WERI-Rb-1 (cell line): ENCODE data around the gene HOOK2.

Experiments used
- DNase-seq: peaks from one replicate; pipeline ENCODE4 v3.0.0-alpha.2; 2020
- H3K27ac ChIP-seq: fragments of 250-450 bp; sonication (Bioruptor Pico); 2 replicates; pipeline ENCODE4 v1.5.1; 2020; ENCODE audit warnings: mild to moderate bottlenecking, moderate library complexity
- H3K27me3 ChIP-seq: fragments of 250-450 bp; sonication (Bioruptor Pico); 2 replicates; pipeline ENCODE4 v1.5.1; 2021; ENCODE audit warnings: mild to moderate bottlenecking, low read depth, moderate library complexity; ENCODE audit not compliant: insufficient read depth, severe bottlenecking
- H3K36me3 ChIP-seq: fragments of 250-450 bp; sonication (Bioruptor Pico); 2 replicates; pipeline ENCODE4 v1.5.1; 2020; ENCODE audit warnings: mild to moderate bottlenecking, moderate library complexity
- H3K4me3 ChIP-seq: 2 replicates; pipeline ENCODE4 v1.5.1; 2011; ENCODE audit warnings: low read depth, mild to moderate bottlenecking, control low read depth, low read length
- H3K9me3 ChIP-seq: fragments of 250-450 bp; sonication (Bioruptor Pico); 2 replicates; pipeline ENCODE4 v1.5.1; 2021; ENCODE audit warnings: mild to moderate bottlenecking, moderate library complexity; ENCODE audit not compliant: severe bottlenecking
- CTCF ChIP-seq: IDR thresholded peaks from 2 replicates; pipeline ENCODE4 v1.5.1; 2011; ENCODE audit warnings: low read depth, mild to moderate bottlenecking, control low read depth, inconsistent platforms, low read length

Gene HOOK2

GRCh38 chr19:12783849-12784393, 8.6 kb upstream of the HOOK2 start:
- no peak for DNase-seq
- no peak for TF ChIP-seq CTCF
- no peak overlapping the region for H3K4me3 ChIP-seq
- H3K36me3 ChIP-seq = no peaks in the 10 kb centered on the region
- H3K9me3 ChIP-seq = no peaks in the 10 kb centered on the region
- no peaks in the 10 kb centered on the region for H3K27me3 ChIP-seq
- peak overlapping the region; percentile 96 for H3K27ac ChIP-seq

- no peaks in the 10 kb centered on the region for H3K27me3 ChIP-seq
- H3K9me3 ChIP-seq = no peaks in the 10 kb centered on the region
- no peak for DNase-seq
- H3K36me3 ChIP-seq = no peaks in the 10 kb centered on the region
- H3K27ac ChIP-seq = peak overlapping the region; percentile 96
- peak overlapping the region; percentile 56 for H3K4me3 ChIP-seq
- TF ChIP-seq CTCF = no peak
Measured at GRCh38 chr19:12783291-12783848, 8.0 kb upstream of the HOOK2 start.

GRCh38 chr19:12782424-12783290, 7.3 kb upstream of the HOOK2 start:
- Histone ChIP-seq H3K9me3 (no peaks in the 10 kb centered on the region), H3K27me3 (no peaks in the 10 kb centered on the region), H3K27ac (peak overlapping the region; percentile 96), H3K36me3 (no peaks in the 10 kb centered on the region), H3K4me3 (peak overlapping the region; percentile 56)
- peak; percentile 87 for DNase-seq
- peak; percentile 43 for TF ChIP-seq CTCF

GRCh38 chr19:12782174-12782423, 6.7 kb upstream of the HOOK2 start:
- Histone ChIP-seq H3K4me3 (peak overlapping the region; percentile 56), H3K27me3 (no peaks in the 10 kb centered on the region), H3K9me3 (no peaks in the 10 kb centered on the region), H3K36me3 (no peaks in the 10 kb centered on the region), H3K27ac (peak overlapping the region; percentile 96)
- TF ChIP-seq CTCF = no peak
- DNase-seq = no peak

GRCh38 chr19:12779162-12779993, 4.0 kb upstream of the HOOK2 start:
- H3K9me3 ChIP-seq = no peaks in the 10 kb centered on the region
- peak; percentile 50 for DNase-seq
- H3K27ac ChIP-seq = peak overlapping the region; percentile 84
- peaks cover 2% of the 10 kb centered on the region for H3K36me3 ChIP-seq
- TF ChIP-seq CTCF = peak; percentile 34; the same call in 1 of the 2 replicates
- H3K27me3 ChIP-seq = no peaks in the 10 kb centered on the region
- no peak overlapping the region for H3K4me3 ChIP-seq
